Measurements from ENCODE around the gene METTL24. TPM values are rescaled to one million over a fixed set of nuclear protein-coding genes. Genes with fewer than 3 reads are reported as not detected.

Gene METTL24
- total RNA-seq, 4 donors from 2014 or later: 16.9 to 32.8 (median 23.5) TPM

DNA sequence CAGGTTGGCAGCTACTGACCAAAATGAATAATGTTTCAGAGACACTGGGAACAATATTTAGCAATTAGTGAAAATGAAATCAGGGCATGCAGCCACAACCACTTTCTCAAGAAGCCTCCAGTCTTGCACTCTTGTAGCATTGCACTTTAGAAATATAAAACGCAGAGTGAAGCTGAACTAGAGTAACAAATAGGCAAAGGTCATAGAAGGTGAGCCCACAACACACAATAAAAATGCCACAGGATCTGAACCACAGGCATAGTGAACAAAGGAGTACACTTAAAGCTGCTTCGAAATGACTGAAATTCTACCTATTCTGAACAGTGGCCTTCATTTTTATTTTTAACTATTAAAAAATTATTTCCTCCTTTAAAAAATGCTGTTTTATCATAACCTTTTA lies 32.3 kb upstream of the METTL24 start:
- Histone ChIP-seq H3K9me3 (no peaks in the 10 kb centered on the region), H3K4me1 (peaks cover 12 to 19% (median 13%) of the 10 kb centered on the region in 4 donors), H3K27ac (replicated peaks in 1 of 4) (peak overlapping the region in 3 of 4 donors; percentile 5 to 27 (median 12)), H3K36me3 (no peaks in the 10 kb centered on the region), H3K4me3 (no peak overlapping the region), H3K27me3 (no peaks in the 10 kb centered on the region)
- 42% methylated on average over 2 of the region's 2 CpGs for WGBS
- DNase-seq (ENCODE audit: extremely low spot score): no peak
- no peak for TF ChIP-seq POLR2AphosphoS5 (IDR thresholded peaks at IDR 0.05)
- TF ChIP-seq, protein P1, sequence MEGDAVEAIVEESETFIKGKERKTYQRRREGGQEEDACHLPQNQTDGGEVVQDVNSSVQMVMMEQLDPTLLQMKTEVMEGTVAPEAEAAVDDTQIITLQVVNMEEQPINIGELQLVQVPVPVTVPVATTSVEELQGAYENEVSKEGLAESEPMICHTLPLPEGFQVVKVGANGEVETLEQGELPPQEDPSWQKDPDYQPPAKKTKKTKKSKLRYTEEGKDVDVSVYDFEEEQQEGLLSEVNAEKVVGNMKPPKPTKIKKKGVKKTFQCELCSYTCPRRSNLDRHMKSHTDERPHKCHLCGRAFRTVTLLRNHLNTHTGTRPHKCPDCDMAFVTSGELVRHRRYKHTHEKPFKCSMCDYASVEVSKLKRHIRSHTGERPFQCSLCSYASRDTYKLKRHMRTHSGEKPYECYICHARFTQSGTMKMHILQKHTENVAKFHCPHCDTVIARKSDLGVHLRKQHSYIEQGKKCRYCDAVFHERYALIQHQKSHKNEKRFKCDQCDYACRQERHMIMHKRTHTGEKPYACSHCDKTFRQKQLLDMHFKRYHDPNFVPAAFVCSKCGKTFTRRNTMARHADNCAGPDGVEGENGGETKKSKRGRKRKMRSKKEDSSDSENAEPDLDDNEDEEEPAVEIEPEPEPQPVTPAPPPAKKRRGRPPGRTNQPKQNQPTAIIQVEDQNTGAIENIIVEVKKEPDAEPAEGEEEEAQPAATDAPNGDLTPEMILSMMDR (IDR thresholded peaks at IDR 0.05): no peak
- no peak for TF ChIP-seq POLR2A (IDR thresholded peaks at IDR 0.05; ENCODE audit: low read depth)
- no peak for TF ChIP-seq EP300 (IDR thresholded peaks at IDR 0.05)
- intact Hi-C loops (cut with DNase I): loop anchor here (1.0 to 10.0 kb wide), 2 partner anchors 212 to 346 kb away; no protein-coding TSS in a partner anchor

DNA sequence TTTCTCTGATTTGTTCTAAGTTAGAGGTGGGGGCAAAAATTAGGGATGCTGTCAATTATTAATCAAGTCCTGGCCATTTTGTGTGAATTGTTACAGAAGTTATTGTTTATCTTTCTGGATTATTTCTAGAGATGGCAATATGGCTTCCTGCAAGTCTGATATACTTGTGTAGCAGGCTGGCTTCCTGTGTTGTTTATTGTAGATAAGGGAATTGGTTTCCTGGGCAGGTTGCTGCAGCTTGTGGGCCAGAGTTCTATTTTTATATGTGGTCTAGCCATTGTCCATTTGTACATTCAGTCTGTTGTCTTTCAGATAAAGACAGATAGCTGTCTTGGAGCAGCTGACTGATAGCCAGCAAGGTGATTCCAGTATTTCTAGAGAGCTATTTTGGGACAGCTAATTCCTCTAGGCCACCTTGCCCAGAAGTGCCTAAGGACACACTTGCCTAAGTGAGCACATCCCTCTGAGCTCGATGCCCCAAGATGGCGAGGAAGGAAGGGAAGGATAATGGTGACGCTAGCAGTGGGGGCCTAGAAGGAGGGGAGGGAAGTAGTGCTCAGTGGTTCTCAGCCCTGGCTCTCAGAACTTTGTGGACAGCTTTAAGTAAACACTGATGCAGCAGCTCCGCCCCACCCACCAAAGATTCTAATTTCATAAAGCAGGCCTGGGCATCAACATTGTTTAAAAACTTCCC lies 31.7 kb upstream of the METTL24 start:
- intact Hi-C loops (cut with DNase I): loop anchor here (1.0 to 10.0 kb wide), 2 partner anchors 212 to 345 kb away; no protein-coding TSS in a partner anchor
- Histone ChIP-seq H3K36me3 (no peaks in the 10 kb centered on the region), H3K4me3 (no peak overlapping the region), H3K27me3 (no peaks in the 10 kb centered on the region), H3K4me1 (peaks cover 10 to 15% (median 12%) of the 10 kb centered on the region in 4 donors), H3K9me3 (no peaks in the 10 kb centered on the region), H3K27ac (replicated peaks in 1 of 4) (peak overlapping the region in 3 of 4 donors; percentile 5 to 27 (median 12))
- DNase-seq (ENCODE audit: extremely low spot score): no peak
- no peak for TF ChIP-seq POLR2AphosphoS5 (IDR thresholded peaks at IDR 0.05)
- no peak for TF ChIP-seq POLR2A (IDR thresholded peaks at IDR 0.05; ENCODE audit: low read depth)
- TF ChIP-seq EP300 (IDR thresholded peaks at IDR 0.05): no peak
- TF ChIP-seq, protein P1 (IDR thresholded peaks at IDR 0.05): no peak
- 74% methylated on average over 4 of the region's 4 CpGs for whole genome bisulfite sequencing

DNA sequence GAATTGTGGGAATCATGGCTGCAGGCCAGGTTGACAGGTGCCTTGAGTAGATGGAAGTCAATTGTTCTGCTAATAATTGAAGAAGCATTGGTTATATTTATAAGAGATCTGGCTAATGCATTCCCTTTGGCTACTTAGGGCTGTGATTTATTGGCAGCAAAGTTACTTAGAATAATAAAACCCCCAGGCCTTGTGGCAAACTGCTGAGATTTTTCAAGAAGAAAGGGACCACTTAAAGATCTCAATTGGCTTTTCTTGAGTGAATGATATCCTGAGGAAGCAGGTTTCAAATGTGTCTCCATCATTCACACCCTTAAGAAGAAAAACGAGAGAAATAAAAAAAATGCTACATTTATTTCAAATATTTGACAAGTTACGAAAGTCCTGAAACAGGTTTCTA lies 29.8 kb upstream of the METTL24 start:
- TF ChIP-seq, protein P1 (IDR thresholded peaks at IDR 0.05): no peak
- TF ChIP-seq POLR2AphosphoS5 (IDR thresholded peaks at IDR 0.05) (no peak), POLR2A (IDR thresholded peaks at IDR 0.05; ENCODE audit: low read depth) (no peak), EP300 (IDR thresholded peaks at IDR 0.05) (no peak)
- Histone ChIP-seq H3K27me3 (no peaks in the 10 kb centered on the region), H3K4me1 (peaks cover 9 to 12% (median 12%) of the 10 kb centered on the region in 4 donors), H3K4me3 (no peak overlapping the region), H3K27ac (replicated peaks in 1 of 4) (no peak overlapping the region), H3K36me3 (no peaks in the 10 kb centered on the region), H3K9me3 (no peaks in the 10 kb centered on the region)
- no peak for DNase-seq (ENCODE audit: extremely low spot score)
- intact Hi-C loops (cut with DNase I): no loop called here
- 97% methylated on average over 2 of the region's 2 CpGs for WGBS

DNA sequence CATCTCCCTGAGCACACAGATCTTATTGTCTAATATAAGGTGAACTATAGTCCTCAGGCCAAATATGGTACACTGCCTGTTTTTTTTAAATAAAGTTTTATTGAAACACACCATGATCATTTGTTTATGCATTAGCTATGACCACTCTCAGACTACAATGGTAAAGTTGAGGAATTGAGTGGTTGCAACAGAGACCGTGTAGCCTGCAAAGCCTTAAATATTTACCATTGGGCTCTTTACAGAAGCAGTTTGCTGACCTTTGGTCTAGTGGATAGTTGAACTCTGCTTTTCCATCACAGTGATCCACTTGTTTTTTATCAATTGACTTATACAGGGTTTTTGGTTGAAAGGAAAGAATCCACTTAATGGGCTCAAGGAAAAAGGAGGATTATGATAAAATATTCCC lies 27.3 kb upstream of the METTL24 start:
- no peak overlapping the region for H3K27ac ChIP-seq (replicated peaks in 1 of 4)
- DNase-seq (ENCODE audit: extremely low spot score): no peak
- H3K36me3 ChIP-seq: no peaks in the 10 kb centered on the region
- H3K27me3 ChIP-seq: no peaks in the 10 kb centered on the region
- H3K9me3 ChIP-seq: no peaks in the 10 kb centered on the region
- H3K4me3 ChIP-seq: no peak overlapping the region
- H3K4me1 ChIP-seq: peaks cover 7 to 9% (median 8%) of the 10 kb centered on the region in 4 donors
- 94% methylated on average over 1 of the region's 1 CpG for WGBS
- intact Hi-C loops (cut with DNase I): no loop called here
- TF ChIP-seq EP300 (IDR thresholded peaks at IDR 0.05): no peak
- TF ChIP-seq POLR2A (IDR thresholded peaks at IDR 0.05; ENCODE audit: low read depth): no peak

DNA sequence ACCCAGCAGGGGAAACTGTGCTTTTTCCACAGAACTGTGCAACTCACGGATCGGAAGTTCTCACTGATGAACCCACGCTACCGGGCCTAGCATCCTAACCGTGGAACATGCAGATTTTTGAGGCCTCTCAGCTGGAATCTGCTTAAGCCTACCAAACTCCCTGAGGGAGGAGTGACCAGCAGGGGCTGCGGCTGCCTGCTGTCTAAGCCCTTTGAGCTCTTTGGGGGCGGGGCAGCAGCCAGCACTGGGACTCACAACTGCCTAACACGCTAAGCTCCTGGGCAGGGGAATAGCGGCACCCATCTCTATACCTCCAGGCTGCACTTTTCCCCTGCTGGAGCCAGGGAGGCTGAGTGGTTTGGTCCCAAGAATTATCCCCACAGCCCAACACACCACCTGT lies 20.4 kb upstream of the METTL24 start:
- intact Hi-C loops (cut with DNase I): no loop called here
- no peaks in the 10 kb centered on the region for H3K27me3 ChIP-seq

More for the DNA sequence above, 20.4 kb upstream of the METTL24 start:
- no peak for DNase-seq (ENCODE audit: extremely low spot score)
- Histone ChIP-seq H3K9me3 (no peaks in the 10 kb centered on the region), H3K27ac (replicated peaks in 1 of 4) (no peak overlapping the region), H3K4me3 (no peak overlapping the region), H3K36me3 (no peaks in the 10 kb centered on the region), H3K4me1 (no peaks in the 10 kb centered on the region)
- WGBS: 72% methylated on average over 2 of the region's 9 CpGs
- TF ChIP-seq, protein P1 (IDR thresholded peaks at IDR 0.05): no peak
- TF ChIP-seq POLR2AphosphoS5 (IDR thresholded peaks at IDR 0.05) (no peak), POLR2A (IDR thresholded peaks at IDR 0.05; ENCODE audit: low read depth) (no peak), EP300 (IDR thresholded peaks at IDR 0.05) (no peak)

All from esophagus muscularis mucosa (tissue), 4 donors.